WTC11 (cell line): ENCODE results near the gene LDLRAD4. TPM values are rescaled to one million over a fixed set of nuclear protein-coding genes. Genes with fewer than 3 reads are reported as not detected.

Source experiments
- ATAC-seq: fragments of 200-7000 bp; cut with Tn5 transposase; 2 replicates; pipeline ENCODE4 v1.10.0; 2021; ENCODE audit warnings: mild to moderate bottlenecking, moderate library complexity
- CTCF ChIA-PET: fragments of 300-600 bp; sonication (Branson Sonifier 250); formaldehyde crosslinking; loops from one replicate; lab custom pipeline; 2021; ENCODE audit warnings: antibody characterized with exemption; lab: Charles Lee
- POLR2A ChIA-PET: fragments of 350-600 bp; sonication (Branson Sonifier 250); formaldehyde crosslinking; loops from one replicate; lab custom pipeline; 2021; ENCODE audit warnings: antibody characterized with exemption; lab: Charles Lee
- DNase-seq: peaks from one replicate; pipeline ENCODE4 v3.0.0; 2021; ENCODE audit warnings: low spot score
- H3K27ac Mint-ChIP-seq: 2 replicates; pipeline ENCODE4 v1.8.0; 2021; ENCODE audit warnings: mixed read lengths
- H3K27me3 Mint-ChIP-seq: 2 replicates; pipeline ENCODE4 v1.8.0; 2021; ENCODE audit warnings: low read depth, mild to moderate bottlenecking, moderate library complexity, mixed read lengths
- H3K36me3 Mint-ChIP-seq: 2 replicates; pipeline ENCODE4 v1.8.0; 2021; ENCODE audit warnings: mixed read lengths
- H3K4me1 Mint-ChIP-seq: 2 replicates; pipeline ENCODE4 v1.8.0; 2022; ENCODE audit warnings: mixed read lengths
- H3K4me3 Mint-ChIP-seq: 2 replicates; pipeline ENCODE4 v1.8.0; 2021; ENCODE audit warnings: mild to moderate bottlenecking, moderate library complexity, mixed read lengths
- H3K9me3 Mint-ChIP-seq: 2 replicates; pipeline ENCODE4 v1.8.0; 2021; ENCODE audit warnings: mixed read lengths
- ATF3 ChIP-seq: sonication (generic); formaldehyde crosslinking; conservative IDR thresholded peaks from 2 replicates; pipeline ENCODE4 v1.8.1; 2022; ENCODE audit warnings: mild to moderate bottlenecking, missing genetic modification reagents
- FOXK1 ChIP-seq: sonication (generic); formaldehyde crosslinking; IDR thresholded peaks from 2 replicates; pipeline ENCODE4 v1.8.0; 2022; ENCODE audit warnings: mild to moderate bottlenecking, moderate library complexity, missing genetic modification reagents
- FOXP1 ChIP-seq: sonication (generic); formaldehyde crosslinking; IDR thresholded peaks from 2 replicates; pipeline ENCODE4 v1.8.0; 2022; ENCODE audit warnings: missing genetic modification reagents, mild to moderate bottlenecking, moderate library complexity, borderline replicate concordance
- FOXP4 ChIP-seq: sonication (generic); formaldehyde crosslinking; IDR thresholded peaks from 2 replicates; pipeline ENCODE4 v1.8.0; 2022; ENCODE audit warnings: mild to moderate bottlenecking, missing genetic modification reagents
- GABPB1 ChIP-seq: sonication (generic); formaldehyde crosslinking; IDR thresholded peaks from 2 replicates; pipeline ENCODE4 v1.8.1; 2023; ENCODE audit warnings: mild to moderate bottlenecking, missing genetic modification reagents
- HMGA2 ChIP-seq: fragments of 250-450 bp; sonication (Bioruptor Pico); IDR thresholded peaks from 2 replicates; pipeline ENCODE4 v1.4.0; 2021; ENCODE audit warnings: mild to moderate bottlenecking, moderate library complexity
- NR2C2 ChIP-seq: sonication (generic); formaldehyde crosslinking; IDR thresholded peaks from 2 replicates; pipeline ENCODE4 v1.8.0; 2022; ENCODE audit warnings: mild to moderate bottlenecking, missing genetic modification reagents
- SP1 ChIP-seq: sonication (generic); formaldehyde crosslinking; conservative IDR thresholded peaks from 2 replicates; pipeline ENCODE4 v1.8.1; 2022; ENCODE audit warnings: missing genetic modification reagents
- TCF7 ChIP-seq: sonication (generic); formaldehyde crosslinking; IDR thresholded peaks from 2 replicates; pipeline ENCODE4 v1.8.0; 2022; ENCODE audit warnings: mild to moderate bottlenecking, low read depth, missing genetic modification reagents, moderate library complexity
- TEAD1 ChIP-seq: sonication (generic); formaldehyde crosslinking; IDR thresholded peaks from 2 replicates; pipeline ENCODE4 v1.8.0; 2022; ENCODE audit warnings: mild to moderate bottlenecking, missing genetic modification reagents
- ZNF396 ChIP-seq: fragments of 250-450 bp; sonication (Bioruptor Pico); IDR thresholded peaks from 2 replicates; pipeline ENCODE4 v1.8.0; 2021; ENCODE audit warnings: mild to moderate bottlenecking, moderate library complexity, borderline replicate concordance
- ZNF423 ChIP-seq: fragments of 250-450 bp; sonication (Bioruptor Pico); IDR thresholded peaks from 2 replicates; pipeline ENCODE4 v2.1.2; 2022; ENCODE audit warnings: mild to moderate bottlenecking, moderate library complexity
- total RNA-seq: library from RNA; stranded (reverse); gene quantifications from 3 replicates; pipeline ENCODE4 v1.2.3, GENCODE V29; 2021
- TF ChIP-seq, protein P1 (sequence below): sonication (generic); formaldehyde crosslinking; IDR thresholded peaks from 2 replicates; pipeline ENCODE4 v1.8.1; 2022; ENCODE audit warnings: missing genetic modification reagents, borderline replicate concordance
- TF ChIP-seq, protein P2 (sequence below): sonication (generic); formaldehyde crosslinking; IDR thresholded peaks from 2 replicates; pipeline ENCODE4 v1.8.1; 2022; ENCODE audit warnings: low read depth, mild to moderate bottlenecking, moderate library complexity, missing genetic modification reagents, borderline replicate concordance
- TF ChIP-seq, protein P3 (sequence below): fragments of 250-450 bp; sonication (Bioruptor Pico); IDR thresholded peaks from 2 replicates; pipeline ENCODE4 v1.9.0; 2021; ENCODE audit warnings: mild to moderate bottlenecking
- TF ChIP-seq, protein P4 (sequence below): sonication (generic); formaldehyde crosslinking; IDR thresholded peaks from 2 replicates; pipeline ENCODE4 v1.8.0; 2023; ENCODE audit warnings: mild to moderate bottlenecking, missing genetic modification reagents
- TF ChIP-seq, protein P5 (sequence below): fragments of 250-450 bp; sonication (Bioruptor Pico); IDR thresholded peaks from 2 replicates; pipeline ENCODE4 v1.8.0; 2021; ENCODE audit warnings: mild to moderate bottlenecking

LDLRAD4 gene
- total RNA-seq, 1 experiment from 2014 or later, result 6.2 TPM

DNA sequence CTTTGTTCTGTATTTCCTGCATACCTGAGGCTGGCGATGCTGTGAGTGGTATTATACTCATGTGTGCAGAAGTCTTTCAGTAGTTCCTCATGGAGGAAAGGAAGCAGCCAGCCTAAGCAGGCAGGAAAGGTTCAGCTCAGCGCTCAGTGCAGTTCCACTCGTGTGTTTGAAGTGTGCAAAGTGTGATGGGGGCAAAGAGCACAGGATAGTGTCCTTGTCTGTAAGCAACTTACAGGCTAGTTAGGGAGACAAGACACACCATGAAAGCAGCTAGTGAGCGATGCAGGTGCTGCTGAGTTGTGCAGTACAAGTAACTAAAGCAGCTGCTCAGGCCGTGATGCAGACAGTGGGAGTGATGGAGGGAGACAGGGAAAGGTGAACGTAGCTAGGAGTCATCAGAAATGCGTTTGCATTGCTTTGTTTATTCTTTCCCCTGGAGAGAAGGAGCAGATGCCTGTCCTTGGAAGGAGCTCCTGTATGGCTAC is 146.2 kb downstream of the LDLRAD4 start (continued):
- TF ChIP-seq, protein P1, sequence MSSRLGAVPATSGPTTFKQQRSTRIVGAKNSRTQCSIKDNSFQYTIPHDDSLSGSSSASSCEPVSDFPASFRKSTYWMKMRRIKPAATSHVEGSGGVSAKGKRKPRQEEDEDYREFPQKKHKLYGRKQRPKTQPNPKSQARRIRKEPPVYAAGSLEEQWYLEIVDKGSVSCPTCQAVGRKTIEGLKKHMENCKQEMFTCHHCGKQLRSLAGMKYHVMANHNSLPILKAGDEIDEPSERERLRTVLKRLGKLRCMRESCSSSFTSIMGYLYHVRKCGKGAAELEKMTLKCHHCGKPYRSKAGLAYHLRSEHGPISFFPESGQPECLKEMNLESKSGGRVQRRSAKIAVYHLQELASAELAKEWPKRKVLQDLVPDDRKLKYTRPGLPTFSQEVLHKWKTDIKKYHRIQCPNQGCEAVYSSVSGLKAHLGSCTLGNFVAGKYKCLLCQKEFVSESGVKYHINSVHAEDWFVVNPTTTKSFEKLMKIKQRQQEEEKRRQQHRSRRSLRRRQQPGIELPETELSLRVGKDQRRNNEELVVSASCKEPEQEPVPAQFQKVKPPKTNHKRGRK, result no peak
- TF ChIP-seq NR2C2 (CRISPR knock-in tag), result no peak
- no peak for TF ChIP-seq FOXP1 (CRISPR knock-in tag)
- TF ChIP-seq, protein P2, sequence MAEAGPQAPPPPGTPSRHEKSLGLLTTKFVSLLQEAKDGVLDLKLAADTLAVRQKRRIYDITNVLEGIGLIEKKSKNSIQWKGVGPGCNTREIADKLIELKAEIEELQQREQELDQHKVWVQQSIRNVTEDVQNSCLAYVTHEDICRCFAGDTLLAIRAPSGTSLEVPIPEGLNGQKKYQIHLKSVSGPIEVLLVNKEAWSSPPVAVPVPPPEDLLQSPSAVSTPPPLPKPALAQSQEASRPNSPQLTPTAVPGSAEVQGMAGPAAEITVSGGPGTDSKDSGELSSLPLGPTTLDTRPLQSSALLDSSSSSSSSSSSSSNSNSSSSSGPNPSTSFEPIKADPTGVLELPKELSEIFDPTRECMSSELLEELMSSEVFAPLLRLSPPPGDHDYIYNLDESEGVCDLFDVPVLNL (CRISPR knock-in tag), result no peak
- TF ChIP-seq, all 79 proteins: peak for 0

- POLR2A ChIA-PET, result no interaction called here
- DNase-seq (no peak), ATAC-seq (peak; percentile 64)
- CTCF ChIA-PET, result interaction anchor here (2.4 kb wide), 1 partner anchor 207 kb away, joined by 7 read pairs; no protein-coding TSS in a partner anchor
- no peak for TF ChIP-seq ZNF396 (CRISPR knock-in tag)
- TF ChIP-seq HMGA2 (CRISPR knock-in tag), result no peak
- no peak for TF ChIP-seq GABPB1 (CRISPR knock-in tag)
- peak; percentile 65 for TF ChIP-seq ZNF423 (CRISPR knock-in tag)
- no peak; the same call in 1 of the 2 replicates for TF ChIP-seq FOXP4 (CRISPR knock-in tag)
- no peak for TF ChIP-seq TCF7 (CRISPR knock-in tag)
- TF ChIP-seq TEAD1 (CRISPR knock-in tag), result 0 out of 2 replicates have a peak, but pooled peaks have one; percentile 46
- Mint-ChIP-seq H3K9me3 (no peaks in the 10 kb centered on the region), H3K27me3 (no peaks in the 10 kb centered on the region), H3K36me3 (no peaks in the 10 kb centered on the region), H3K4me3 (no peak overlapping the region), H3K4me1 (peaks cover 32% of the 10 kb centered on the region), H3K27ac (peak overlapping the region; percentile 67; the same call in 1 of the 2 replicates)
These were observed 147.6 kb downstream of the LDLRAD4 start for GRCh38 chr18:13366131-13366530.

DNA sequence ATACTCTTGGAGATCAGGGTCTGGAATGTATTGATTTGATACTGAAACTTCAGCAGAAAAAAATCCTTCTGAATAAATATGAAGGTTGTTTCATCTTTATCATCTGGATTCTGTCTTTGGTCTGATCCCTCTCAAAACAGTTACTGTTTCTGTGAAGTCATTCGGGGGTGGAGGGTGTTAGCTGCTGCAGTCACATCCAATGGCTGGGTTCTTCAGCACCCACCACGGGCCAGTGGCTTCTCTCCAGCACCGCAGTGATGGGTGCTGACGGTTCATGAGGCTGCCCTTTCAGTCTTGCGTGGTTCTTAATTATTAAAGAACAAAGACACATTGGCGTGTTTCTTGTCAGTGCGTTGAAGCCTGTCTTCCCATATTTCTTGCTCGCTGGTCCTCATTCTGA is 148.0 kb downstream of the LDLRAD4 start:
- H3K27me3 Mint-ChIP-seq, result no peaks in the 10 kb centered on the region
- DNase-seq (no peak), ATAC-seq (no peak)
- TF ChIP-seq FOXK1 (CRISPR knock-in tag), result no peak
- TF ChIP-seq, protein P3, sequence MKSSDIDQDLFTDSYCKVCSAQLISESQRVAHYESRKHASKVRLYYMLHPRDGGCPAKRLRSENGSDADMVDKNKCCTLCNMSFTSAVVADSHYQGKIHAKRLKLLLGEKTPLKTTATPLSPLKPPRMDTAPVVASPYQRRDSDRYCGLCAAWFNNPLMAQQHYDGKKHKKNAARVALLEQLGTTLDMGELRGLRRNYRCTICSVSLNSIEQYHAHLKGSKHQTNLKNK (CRISPR knock-in tag), result no peak
- no peak for TF ChIP-seq SP1 (CRISPR knock-in tag)
- TF ChIP-seq FOXP4 (CRISPR knock-in tag), result no peak
- TF ChIP-seq, protein P4, sequence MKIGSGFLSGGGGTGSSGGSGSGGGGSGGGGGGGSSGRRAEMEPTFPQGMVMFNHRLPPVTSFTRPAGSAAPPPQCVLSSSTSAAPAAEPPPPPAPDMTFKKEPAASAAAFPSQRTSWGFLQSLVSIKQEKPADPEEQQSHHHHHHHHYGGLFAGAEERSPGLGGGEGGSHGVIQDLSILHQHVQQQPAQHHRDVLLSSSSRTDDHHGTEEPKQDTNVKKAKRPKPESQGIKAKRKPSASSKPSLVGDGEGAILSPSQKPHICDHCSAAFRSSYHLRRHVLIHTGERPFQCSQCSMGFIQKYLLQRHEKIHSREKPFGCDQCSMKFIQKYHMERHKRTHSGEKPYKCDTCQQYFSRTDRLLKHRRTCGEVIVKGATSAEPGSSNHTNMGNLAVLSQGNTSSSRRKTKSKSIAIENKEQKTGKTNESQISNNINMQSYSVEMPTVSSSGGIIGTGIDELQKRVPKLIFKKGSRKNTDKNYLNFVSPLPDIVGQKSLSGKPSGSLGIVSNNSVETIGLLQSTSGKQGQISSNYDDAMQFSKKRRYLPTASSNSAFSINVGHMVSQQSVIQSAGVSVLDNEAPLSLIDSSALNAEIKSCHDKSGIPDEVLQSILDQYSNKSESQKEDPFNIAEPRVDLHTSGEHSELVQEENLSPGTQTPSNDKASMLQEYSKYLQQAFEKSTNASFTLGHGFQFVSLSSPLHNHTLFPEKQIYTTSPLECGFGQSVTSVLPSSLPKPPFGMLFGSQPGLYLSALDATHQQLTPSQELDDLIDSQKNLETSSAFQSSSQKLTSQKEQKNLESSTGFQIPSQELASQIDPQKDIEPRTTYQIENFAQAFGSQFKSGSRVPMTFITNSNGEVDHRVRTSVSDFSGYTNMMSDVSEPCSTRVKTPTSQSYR (CRISPR knock-in tag), result no peak
- no peak for TF ChIP-seq ATF3 (CRISPR knock-in tag)
- TF ChIP-seq, protein P5, sequence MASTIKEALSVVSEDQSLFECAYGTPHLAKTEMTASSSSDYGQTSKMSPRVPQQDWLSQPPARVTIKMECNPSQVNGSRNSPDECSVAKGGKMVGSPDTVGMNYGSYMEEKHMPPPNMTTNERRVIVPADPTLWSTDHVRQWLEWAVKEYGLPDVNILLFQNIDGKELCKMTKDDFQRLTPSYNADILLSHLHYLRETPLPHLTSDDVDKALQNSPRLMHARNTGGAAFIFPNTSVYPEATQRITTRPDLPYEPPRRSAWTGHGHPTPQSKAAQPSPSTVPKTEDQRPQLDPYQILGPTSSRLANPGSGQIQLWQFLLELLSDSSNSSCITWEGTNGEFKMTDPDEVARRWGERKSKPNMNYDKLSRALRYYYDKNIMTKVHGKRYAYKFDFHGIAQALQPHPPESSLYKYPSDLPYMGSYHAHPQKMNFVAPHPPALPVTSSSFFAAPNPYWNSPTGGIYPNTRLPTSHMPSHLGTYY, result no peak
- CTCF ChIA-PET, result interaction anchor here (2.4 kb wide), 1 partner anchor 207 kb away, joined by 7 read pairs; no protein-coding TSS in a partner anchor
- no peak overlapping the region for H3K4me3 Mint-ChIP-seq
- no peaks in the 10 kb centered on the region for H3K36me3 Mint-ChIP-seq
- H3K27ac Mint-ChIP-seq, result no peak overlapping the region
- POLR2A ChIA-PET, result no interaction called here
- H3K4me1 Mint-ChIP-seq, result peaks cover 32% of the 10 kb centered on the region
- no peaks in the 10 kb centered on the region for H3K9me3 Mint-ChIP-seq
